Stimulated activated CD4-positive, alpha-beta T cell treated with anti-CD3 and anti-CD28 coated beads, Interleukin-4, amount 100 ng/mL, for 24 hours (primary cell): ENCODE data around the gene RABGEF1.
"Not testable (repeated sequence)": the region's sequence is repeated elsewhere in the genome, so short reads cannot be mapped to it uniquely, and the experiment has no call there.

Experiments used
- DNase-seq: peaks from one replicate; pipeline ENCODE4 v3.0.0-alpha.2; 2020

Gene RABGEF1

DNA sequence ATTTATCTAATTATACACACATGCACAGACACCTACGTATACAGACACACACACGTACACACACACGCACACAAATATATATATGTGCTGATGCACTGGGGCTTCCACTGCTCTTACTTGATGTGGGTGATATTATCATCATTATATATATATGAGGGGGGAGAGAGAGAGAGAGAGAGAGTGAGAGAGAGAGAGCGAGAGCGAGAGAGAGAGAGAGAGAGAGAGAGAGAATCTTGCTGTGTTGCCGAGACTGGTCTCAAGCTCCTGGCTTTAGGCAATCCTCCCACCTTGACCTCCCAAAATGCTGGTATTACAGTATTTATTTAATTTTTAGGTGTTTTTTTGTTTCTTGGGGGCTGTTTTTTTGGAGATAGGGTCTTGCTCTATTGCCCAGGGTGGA lies 3.6 kb upstream of the RABGEF1 start:
- DNase-seq = no peak

DNA sequence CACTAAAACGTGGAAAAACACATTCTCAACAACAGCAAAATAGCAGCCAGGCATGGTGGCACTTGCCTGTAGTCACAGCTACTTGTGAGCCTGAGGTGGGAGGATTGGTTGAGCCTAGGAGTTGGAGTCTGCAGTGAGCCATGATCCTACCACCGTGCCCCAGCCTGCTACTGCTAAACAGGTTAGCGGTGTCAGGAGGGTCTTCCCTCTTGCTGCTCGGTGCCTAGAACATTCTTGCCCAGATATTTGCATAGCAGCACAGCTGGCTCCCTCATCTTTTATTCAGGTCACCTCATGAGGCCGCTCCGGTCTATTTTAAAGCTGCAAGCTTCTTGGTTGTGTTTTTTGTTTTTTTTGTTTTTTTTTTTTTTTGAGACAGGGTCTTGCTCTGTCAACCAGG lies 2.9 kb upstream of the RABGEF1 start:
- DNase-seq = no peak

DNA sequence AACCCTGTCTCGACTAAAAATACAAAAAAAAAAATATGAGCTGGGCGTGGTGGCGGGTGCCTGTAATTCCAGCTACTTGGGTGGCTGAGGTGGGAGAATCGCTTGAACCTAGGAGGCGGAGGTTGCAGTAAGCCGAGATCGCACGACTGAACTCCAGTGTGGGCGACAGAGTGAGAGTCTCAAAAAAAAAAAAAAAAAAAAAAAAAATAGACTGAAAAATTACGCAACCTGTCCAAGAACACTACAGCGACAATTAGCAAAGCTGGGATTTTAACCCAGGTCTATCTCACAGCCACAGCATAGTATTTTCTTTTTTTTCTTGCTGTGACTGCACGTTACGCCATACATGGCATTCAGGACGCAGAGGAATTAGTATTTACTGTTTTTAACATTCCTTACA lies 1.1 kb upstream of the RABGEF1 start:
- DNase-seq = no peak

DNA sequence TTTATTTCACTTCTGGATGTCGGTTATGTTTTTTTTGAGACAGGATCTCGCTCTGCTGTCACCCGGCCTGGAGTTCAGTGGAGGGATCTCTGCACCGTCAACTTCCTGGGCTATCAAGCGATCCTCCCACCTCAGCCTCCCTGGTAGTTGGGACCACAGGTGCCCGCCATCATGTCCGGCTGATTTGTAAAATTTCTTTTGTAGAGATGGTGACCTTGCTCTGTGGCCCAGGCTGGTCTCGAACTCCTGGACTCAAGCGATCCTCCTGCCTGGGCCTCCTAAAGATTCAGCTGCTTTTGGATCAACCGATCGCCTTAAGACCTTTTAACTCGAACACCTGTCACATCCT lies 606 bp upstream of the RABGEF1 start:
- no peak for DNase-seq

DNA sequence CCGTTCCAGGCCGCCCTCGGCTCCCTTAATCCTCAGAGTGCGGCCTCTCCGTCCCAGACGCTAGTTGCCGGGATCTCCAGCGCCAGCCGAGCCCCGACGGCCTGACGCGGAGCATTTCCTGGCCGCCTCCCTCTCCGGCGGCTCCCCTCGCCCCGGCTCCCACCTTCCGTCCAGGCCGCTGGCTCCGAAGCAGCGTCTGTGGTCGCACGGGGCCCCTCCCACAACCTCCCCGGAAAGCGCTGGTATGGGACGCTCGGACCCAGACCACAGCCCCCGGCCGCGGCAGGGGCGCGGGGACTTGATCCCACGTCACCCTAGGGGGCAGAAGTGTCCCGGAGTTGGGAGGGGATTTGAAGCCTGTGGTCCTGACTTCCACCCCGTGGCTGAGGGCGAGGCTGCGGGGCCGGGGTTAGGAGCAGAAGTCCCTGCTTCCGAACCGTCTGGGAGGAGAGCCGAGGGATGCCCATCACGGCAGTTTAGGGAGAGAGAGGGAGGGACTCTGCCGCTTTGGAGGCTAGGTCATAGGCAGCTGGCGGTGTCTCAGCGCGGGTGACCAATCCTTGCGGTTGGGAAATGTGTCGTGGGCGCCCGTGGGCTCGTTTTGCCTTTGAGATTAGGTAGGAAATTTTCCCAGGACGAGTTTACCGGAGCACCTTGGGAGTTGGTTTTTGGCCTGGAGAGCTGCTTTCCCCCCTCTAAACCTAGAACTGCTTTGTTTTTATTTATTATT lies 612 bp downstream of the RABGEF1 start:
- peak; percentile 40 for DNase-seq

DNA sequence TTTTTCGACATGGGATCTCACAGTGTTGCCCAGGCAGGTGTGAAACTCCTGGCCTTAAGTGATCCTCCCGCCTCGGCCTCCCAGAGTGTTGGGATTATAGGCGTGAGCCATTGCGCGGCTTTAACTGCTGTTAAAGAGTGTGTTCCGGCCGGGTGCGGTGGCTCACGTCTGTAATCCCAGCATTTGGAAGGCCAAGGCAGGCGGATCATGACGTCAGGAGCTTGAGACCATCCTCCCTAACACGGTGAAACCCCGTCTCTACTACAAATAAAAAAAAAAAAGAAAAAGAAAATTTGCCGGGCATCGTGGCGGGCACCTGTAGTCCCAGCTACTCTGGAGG lies 1.1 kb downstream of the RABGEF1 start:
- no peak for DNase-seq

DNA sequence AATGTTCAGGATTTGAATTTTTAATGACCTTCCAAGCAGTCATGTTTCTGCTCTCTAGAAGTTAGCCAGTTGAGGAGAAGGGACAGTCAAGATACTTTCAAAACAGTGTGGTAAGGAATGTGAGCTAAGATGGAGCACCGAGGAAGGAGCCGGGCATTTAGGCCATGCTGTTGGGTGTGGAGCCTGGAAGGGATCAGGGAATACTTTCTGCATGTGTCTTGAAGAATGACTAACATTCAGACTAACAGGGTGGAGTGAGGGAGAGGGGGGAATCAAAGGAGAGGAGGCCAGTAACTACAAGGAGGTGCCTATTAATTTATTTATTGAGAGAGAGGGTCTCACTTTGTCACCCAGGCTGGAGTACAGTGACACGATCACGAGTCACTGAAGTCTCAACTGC lies 1.8 kb downstream of the RABGEF1 start:
- DNase-seq = not testable (repeated sequence)

DNA sequence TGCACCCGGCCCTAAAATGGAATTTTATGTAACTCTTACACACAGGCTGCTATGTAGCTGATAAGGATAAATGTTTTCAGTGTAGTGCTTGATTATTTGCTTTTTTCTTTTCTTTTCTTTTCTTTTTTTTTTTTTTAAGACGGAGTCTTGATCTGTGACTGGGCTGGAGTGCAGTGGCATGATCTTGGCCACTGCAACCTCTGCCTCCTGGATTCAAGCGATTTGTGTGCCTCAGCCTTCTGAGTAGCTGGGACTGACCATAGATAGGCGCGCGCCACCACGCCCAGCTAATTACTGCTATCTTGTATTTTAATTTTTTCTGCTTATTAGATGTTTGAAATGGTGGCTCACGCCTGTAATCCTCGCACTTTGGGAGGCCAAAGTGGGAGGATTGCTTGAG lies 3.4 kb downstream of the RABGEF1 start:
- no peak for DNase-seq

DNA sequence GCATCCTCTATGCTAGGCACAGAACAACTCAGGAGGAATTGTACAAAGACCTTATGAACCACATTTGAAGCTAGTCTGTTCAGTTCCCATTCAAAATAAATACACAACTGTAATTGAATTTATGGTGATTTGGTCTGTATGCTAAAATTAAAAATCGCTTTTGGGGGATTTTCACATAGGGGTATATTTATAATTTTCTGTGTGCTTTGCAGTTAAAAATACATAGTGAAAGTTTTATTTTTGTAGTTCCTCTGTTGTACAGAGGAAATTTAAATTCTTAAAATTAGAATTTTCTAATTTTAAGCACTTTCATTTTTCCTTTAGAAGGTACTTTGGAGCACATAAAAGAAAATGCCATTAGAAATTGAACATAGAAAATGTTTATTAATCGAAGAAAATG lies 6.9 kb downstream of the RABGEF1 start:
- no peak for DNase-seq

DNA sequence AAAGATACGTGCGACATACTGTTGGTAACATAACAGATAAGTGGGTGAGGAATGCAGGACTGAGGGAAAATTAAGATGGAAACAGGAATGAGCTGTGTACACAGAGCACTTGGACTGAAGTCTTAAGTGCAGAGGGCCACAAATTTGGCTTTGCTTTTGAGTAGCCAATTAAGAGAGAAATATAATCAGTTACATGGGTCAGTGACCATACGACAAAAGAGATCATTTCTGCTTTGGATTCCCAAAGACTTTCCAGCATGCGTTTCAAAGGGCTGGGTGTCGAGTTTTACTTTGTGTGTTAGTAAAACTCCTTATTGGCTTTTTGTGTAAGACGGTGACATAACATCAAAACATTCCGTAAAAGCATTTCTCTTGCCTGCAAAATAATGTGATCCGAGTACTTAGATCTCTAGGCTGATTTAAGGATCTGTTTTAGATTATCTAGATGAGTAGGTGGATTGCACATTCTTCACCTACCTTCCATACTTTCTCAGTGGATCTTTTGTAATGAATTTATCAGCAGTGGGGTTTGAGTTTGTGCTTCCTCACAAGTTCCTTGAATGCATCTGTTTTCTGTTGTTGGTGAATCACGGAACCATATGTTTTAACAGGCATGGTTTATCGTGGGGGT lies 7.5 kb downstream of the RABGEF1 start:
- DNase-seq = no peak

DNA sequence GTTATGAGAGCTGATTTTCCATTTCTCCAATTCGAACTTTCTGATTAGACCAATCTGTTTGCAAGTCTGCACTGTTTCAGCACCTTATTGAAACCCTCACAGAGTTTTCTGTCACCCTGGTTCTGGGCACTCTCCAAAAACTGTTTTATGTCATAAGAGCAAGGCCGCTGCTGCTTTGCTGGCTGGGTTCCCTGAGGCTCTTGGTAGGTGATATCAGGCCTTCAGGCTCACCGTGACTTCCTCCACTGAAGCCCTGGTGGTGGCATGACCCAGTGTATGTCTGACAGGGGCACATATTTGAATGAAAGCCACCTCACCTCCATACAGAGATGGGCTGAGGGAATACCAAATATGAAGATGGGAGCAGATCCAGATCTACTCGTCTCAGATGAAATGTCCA lies 8.3 kb downstream of the RABGEF1 start:
- no peak for DNase-seq

DNA sequence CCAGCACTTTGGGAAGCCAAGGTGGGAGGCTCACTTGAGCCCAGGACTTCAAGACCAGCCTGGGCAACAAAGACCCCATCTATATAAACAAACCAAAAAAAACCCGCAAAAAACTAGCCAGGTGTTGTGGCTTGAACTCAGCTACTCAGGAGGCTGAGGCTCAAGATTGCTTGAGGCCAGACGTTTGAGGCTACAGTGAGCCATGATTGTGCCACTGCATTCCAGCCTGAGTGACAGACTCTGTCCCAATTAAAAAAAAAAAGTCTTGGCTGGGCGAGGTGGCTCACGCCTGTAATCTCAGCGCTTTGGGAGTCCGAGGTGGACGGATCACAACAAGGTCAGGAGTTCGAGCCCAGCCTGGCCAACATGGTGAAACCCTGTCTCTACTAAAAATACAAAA lies 11.4 kb downstream of the RABGEF1 start:
- DNase-seq = no peak

DNA sequence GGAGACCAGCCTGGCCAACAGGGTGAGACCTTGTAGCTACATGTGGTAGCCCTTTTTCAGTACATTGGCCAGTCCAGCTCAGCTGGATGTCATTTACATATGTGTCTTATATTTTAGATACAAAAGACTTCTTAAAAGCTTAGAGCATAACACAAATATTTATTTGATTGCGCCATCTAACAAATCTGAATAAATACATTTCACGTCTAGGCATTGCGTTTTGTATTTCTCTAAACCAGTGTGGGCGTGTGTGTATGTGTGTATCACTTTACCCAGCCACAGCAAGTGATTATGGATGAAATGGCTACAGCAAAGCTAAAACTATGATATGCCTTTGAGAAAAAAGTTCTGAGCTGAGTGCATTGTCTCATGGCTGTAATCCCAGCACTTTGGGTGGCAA lies 14.0 kb downstream of the RABGEF1 start:
- no peak for DNase-seq

DNA sequence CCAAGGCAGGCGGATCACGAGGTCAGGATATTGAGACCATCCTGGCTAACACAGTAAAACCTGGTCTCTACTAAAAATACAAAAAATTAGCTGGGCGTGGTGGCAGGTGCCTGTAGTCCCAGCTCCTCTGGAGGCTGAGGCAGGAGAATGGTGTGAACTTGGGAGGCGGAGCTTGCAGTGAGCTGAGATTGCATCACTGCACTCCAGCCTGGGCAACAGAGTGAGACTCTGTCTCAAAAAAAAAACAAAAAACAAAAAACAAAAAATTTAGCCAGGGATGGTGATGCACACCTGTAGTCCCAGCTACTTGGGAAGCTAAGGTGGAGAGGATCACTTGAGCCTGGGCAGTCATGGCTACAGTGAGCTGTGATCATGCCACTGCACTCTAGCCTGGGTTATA lies 14.5 kb downstream of the RABGEF1 start:
- not testable (repeated sequence) for DNase-seq

DNA sequence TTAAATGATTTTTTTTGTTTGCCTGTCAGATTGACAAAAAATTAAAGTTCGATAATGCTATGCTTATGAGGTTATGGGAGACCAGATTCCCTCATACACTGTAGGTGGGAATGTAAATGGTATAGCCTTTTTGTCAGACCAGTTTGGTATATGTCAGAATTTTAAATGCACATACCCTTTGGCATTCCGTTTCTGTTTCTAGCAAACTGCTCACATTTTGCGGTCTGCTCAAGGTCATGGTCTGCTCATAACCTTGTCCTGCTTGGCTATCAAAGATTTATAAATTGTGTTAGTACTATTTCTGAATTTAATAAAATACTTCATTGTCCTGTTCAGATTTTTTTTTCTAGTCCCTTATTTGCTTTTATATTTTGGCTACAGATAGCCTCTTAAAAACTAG lies 15.7 kb downstream of the RABGEF1 start:
- DNase-seq = not testable (repeated sequence)

DNA sequence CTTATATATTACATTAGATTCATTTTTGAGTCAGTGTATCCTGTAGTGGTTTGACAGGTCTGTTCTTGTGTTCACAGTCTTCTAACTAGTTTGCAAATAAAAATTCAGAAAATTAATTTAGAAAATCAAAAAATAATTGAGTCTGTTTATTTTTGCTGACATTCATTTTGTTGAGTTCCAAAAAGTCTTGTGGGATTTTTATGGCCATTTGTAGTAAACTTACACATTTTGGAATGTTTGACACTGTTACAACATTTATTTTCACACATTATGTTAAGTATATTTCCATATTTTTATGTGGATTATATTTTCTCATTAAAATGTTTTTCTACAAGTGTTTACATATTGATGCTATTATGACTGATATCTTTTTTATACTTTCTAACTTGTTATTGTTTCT lies 16.4 kb downstream of the RABGEF1 start:
- DNase-seq = no peak

DNA sequence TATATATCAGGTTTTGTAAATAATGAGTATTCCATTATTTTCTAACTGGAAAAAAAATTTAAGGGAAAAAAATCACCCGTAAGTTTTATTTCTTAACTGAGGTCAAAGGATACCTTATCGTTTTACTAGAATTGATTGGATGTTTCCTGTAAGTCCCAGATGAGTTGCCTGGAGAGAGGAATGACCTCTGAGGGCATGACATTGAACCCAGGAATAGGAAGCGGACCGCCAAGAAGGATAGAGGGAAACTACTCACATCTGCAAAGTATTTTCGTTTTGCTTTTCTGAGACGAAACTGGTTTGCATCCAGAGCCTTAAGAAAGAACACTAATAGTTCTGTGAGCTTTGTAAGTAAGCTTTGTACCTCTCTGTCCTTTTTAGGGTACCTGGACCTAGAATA lies 17.4 kb downstream of the RABGEF1 start:
- DNase-seq = no peak

DNA sequence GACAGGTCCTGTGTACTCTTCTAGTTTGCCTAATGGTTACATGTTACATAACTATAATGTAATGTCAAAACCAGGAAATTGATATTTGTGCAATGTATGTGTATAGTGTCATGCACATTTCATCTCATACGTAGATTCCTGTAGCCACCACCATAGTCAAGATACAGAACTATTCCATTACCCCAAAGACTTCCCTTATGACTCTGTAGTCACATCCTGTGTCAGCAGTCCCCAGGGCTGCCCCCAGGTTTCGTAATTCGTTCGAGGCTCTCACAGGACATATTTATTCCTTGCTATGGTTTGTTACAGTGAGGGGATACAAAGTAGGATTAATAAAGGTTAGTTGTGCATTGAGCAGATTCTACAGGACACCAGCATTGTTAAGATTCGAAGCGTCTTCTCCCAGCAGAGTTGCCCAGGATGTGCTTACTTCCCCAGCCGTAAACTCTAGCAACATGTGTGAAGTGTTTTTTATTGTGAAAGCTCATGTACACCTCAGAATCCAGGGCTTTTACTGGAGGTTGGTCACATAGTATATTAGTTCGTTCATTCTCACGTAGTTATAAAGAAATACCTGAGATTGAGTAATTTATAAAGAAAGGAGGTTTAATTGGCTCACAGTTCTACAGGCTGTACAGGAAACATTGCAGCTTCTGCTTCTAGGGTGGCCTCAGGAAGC lies 18.6 kb downstream of the RABGEF1 start:
- no peak for DNase-seq

DNA sequence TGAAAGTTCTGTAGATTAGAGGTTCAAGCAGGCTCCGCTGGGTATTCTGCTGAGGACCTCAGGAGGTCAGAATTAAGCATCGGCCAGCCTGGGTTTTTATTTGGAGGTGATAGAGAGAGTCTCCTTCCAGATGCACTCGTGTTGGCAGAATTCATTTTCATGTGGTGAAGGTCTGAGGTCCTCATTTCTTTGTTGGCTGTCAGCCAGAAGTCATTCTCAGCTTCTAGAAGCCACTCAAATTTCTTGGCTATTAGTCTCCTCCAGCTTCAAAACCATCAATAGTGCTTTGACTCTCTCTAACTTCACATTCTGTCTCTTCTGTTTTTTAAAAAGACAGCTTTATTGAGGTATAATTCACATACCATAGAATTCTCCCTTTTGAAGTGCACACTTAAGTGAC lies 22.6 kb downstream of the RABGEF1 start:
- DNase-seq = not testable (repeated sequence)

DNA sequence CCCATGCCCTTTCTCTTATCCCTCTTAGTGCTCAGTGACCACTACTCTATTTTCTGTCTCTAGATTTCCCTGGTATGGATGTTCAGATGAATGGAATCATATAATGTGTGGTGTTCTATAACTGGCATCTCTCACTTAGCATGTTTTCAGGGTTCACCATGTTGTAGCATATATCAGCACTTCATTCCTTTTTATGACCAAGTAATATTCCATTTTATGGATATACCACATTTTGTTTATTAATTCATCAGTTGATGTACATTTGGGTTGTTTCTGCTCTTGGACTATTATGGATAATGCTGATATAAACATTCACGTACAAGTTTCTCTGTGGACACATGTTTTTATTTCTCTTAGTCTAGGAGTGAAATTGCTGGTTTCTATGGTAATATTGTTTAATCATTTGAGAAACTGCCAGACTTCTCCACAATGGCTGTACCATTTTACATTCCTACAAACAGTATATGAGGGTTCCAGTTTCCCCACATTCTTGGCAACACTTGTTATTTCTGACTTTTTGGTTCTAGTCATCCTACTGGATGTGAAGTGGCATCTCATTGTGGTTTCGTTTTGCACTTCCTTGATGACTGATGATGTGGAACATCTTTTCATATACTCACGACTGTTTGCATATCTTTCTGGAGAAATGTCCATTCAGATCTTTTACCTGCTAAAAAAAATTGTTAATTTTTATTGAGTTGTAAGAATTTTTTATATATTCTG lies 23.3 kb downstream of the RABGEF1 start:
- DNase-seq = not testable (repeated sequence)

DNA sequence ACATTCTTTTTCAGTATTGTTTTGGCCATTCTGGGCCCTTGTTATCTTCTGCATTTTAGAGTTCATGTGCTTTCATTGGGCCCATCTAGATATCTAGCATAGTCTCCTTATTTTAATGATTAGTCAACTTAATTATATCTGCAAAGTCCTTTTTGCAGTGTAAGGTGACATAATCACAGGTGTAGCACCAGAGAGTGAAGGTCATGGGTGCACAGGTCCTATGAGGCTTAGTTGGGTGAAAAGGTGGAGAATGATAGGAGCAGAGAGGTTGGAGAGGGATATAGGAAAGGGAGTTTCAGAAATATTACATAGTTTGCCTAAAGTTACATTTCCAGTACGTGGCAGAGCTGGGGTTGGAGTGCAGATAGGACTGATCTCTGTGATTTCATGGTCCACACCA lies 24.4 kb downstream of the RABGEF1 start:
- not testable (repeated sequence) for DNase-seq

DNA sequence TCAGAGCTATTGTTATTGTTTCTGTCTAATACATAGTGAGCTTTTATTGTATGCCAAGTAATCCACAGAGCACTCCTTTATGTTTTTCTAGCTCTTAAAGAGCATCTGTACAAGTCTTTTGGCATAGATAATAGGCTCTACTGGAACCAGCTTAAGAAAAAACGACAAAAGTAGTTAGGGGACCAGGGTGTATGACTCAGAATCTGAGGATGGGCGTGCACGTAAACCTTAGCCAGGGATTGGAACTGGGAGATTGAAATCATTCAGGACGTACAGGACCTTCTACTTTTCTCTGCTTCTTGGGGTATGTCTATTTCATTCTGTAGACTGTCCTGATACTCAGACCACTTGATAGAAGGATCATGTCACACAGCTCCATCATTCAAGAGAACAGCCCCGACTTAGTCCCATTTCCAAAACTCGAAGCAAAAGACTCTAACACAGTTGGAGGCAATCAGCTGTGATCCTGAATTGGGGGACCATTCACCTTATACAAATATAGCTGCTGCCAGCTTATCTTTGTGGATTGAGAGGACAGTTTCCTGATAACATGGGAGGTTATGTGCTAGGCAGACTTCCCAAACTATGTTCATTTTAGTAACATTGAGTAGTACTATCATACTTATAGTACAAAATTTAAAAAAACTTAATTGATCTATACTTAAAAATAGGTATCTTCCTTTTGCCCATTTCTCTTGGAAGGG lies 24.9 kb downstream of the RABGEF1 start:
- not testable (repeated sequence) for DNase-seq

DNA sequence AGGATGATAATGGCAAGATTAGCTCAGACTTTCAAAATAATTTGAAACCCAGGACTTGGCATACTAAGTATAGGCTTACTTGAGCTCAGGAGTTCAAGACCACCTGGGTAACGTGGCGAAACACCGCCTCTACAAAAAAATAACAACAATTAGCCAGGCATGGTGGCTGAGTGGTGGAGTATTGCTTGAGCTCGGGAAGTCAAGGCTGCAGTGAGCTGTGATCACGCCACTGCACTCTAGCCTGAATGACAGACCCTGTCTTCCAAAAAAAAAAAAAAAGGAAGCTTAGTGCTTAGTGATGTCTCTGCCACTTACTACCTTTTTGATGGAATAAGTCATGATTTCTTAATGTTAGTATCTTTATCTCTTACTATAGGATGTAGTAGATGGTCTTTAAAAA lies 25.5 kb downstream of the RABGEF1 start:
- no peak for DNase-seq
